GM23338 (cell line): ENCODE results near the gene TSPAN6. TPM values are rescaled to one million over a fixed set of nuclear protein-coding genes. Genes with fewer than 3 reads are reported as not detected.
A peak's percentile ranks its signal among the peaks of the same experiment; 100 is the strongest.

Experiments used
- ATAC-seq: fragments of 200-7000 bp; cut with Tn5 transposase; 3 replicates; pipeline ENCODE4 v1.9.1; 2020
- DNase-seq: peaks from one replicate; pipeline ENCODE4 v3.0.0-alpha.2; 2015; ENCODE audit warnings: low spot score
- H2AFZ ChIP-seq: fragments of 200-600 bp; sonication (generic); 2 replicates; pipeline ENCODE4 v1.8.0; 2016; ENCODE audit warnings: antibody characterized with exemption, mild to moderate bottlenecking, moderate library complexity
- H3F3A ChIP-seq: fragments of 200-600 bp; sonication (generic); replicated peaks from 2 replicates; pipeline ENCODE4 v1.8.0; 2017; ENCODE audit warnings: antibody characterized with exemption, mixed run types, low read depth
- H3K27ac ChIP-seq: fragments of 200-600 bp; sonication (generic); 2 replicates; pipeline ENCODE4 v1.6.1; 2016; ENCODE audit warnings: low read depth
- H3K27me3 ChIP-seq: fragments of 200-600 bp; sonication (generic); 2 replicates; pipeline ENCODE4 v1.8.0; 2016; ENCODE audit warnings: mild to moderate bottlenecking, mixed run types, moderate library complexity; ENCODE audit not compliant: insufficient read depth
- H3K36me3 ChIP-seq: fragments of 200-600 bp; sonication (generic); 2 replicates; pipeline ENCODE4 v1.8.0; 2016; ENCODE audit warnings: mild to moderate bottlenecking; ENCODE audit not compliant: insufficient read depth
- H3K4me1 ChIP-seq: fragments of 200-600 bp; sonication (generic); 2 replicates; pipeline ENCODE4 v1.8.0; 2016; ENCODE audit warnings: mild to moderate bottlenecking, moderate library complexity; ENCODE audit not compliant: insufficient read depth
- H3K4me2 ChIP-seq: fragments of 200-600 bp; sonication (generic); 2 replicates; pipeline ENCODE4 v1.7.1; 2017; ENCODE audit warnings: mixed run types
- H3K4me3 ChIP-seq: fragments of 200-600 bp; sonication (generic); 2 replicates; pipeline ENCODE4 v1.6.1; 2016; ENCODE audit warnings: mixed run types
- H3K79me2 ChIP-seq: fragments of 200-600 bp; sonication (generic); replicated peaks from 2 replicates; pipeline ENCODE4 v1.8.0; 2017; ENCODE audit warnings: mild to moderate bottlenecking; ENCODE audit not compliant: insufficient read depth
- H3K9me2 ChIP-seq: fragments of 200-600 bp; sonication (generic); 2 replicates; pipeline ENCODE4 v1.8.0; 2017; ENCODE audit not compliant: insufficient read depth
- H4K20me1 ChIP-seq: fragments of 200-600 bp; sonication (generic); replicated peaks from 2 replicates; pipeline ENCODE4 v1.8.0; 2017; ENCODE audit warnings: mild to moderate bottlenecking; ENCODE audit not compliant: insufficient read depth
- H3K27ac Mint-ChIP-seq: 2 replicates; pipeline ENCODE4 v1.8.0; 2020; ENCODE audit warnings: inconsistent platforms, mild to moderate bottlenecking, moderate library complexity, mixed read lengths
- H3K27me3 Mint-ChIP-seq: 3 replicates; pipeline ENCODE4 v1.8.0; 2022; ENCODE audit warnings: low read depth, mild to moderate bottlenecking, moderate library complexity, mixed read lengths, inconsistent platforms; ENCODE audit not compliant: insufficient read depth, poor library complexity
- H3K36me3 Mint-ChIP-seq: 3 replicates; pipeline ENCODE4 v1.8.0; 2021; ENCODE audit warnings: low read depth, mild to moderate bottlenecking, inconsistent platforms, moderate library complexity, mixed read lengths
- H3K4me1 Mint-ChIP-seq: 3 replicates; pipeline ENCODE4 v1.8.0; 2020; ENCODE audit warnings: mild to moderate bottlenecking, inconsistent platforms, mixed read lengths
- H3K4me3 Mint-ChIP-seq: 3 replicates; pipeline ENCODE4 v1.8.0; 2021; ENCODE audit warnings: moderate library complexity, mild to moderate bottlenecking, inconsistent platforms, mixed read lengths
- H3K9me3 Mint-ChIP-seq: 3 replicates; pipeline ENCODE4 v1.8.0; 2020; ENCODE audit warnings: moderate library complexity, mild to moderate bottlenecking, inconsistent platforms, mixed read lengths
- CREB1 ChIP-seq: fragments of 250-450 bp; sonication (Bioruptor Pico); IDR thresholded peaks from 2 replicates; pipeline ENCODE4 v1.5.0; 2020; ENCODE audit warnings: low read depth, mild to moderate bottlenecking, moderate library complexity
- EZH2 ChIP-seq: fragments of 200-600 bp; sonication (generic); IDR thresholded peaks from one replicate; pipeline ENCODE4 v1.8.0; 2017; ENCODE audit warnings: antibody characterized with exemption, mild to moderate bottlenecking, low read depth; ENCODE audit not compliant: unreplicated experiment
- EZH2phosphoT487 ChIP-seq: fragments of 200-600 bp; sonication (generic); IDR thresholded peaks from one replicate; pipeline ENCODE4 v1.8.1; 2018; ENCODE audit warnings: antibody characterized with exemption; ENCODE audit not compliant: unreplicated experiment
- JUNB ChIP-seq: IDR thresholded peaks from one replicate; pipeline ENCODE4 v1.6.1; 2016; ENCODE audit warnings: antibody characterized with exemption; ENCODE audit not compliant: unreplicated experiment
- NANOG ChIP-seq: IDR thresholded peaks from 2 replicates; pipeline ENCODE4 v1.6.1; 2016; ENCODE audit warnings: antibody characterized with exemption, borderline replicate concordance
- POLR2AphosphoS5 ChIP-seq: IDR thresholded peaks from 2 replicates; pipeline ENCODE4 v1.6.1; 2016; ENCODE audit warnings: antibody characterized with exemption, low read depth
- REST ChIP-seq: IDR thresholded peaks from one replicate; pipeline ENCODE4 v1.6.1; 2018; ENCODE audit warnings: antibody characterized with exemption; ENCODE audit not compliant: unreplicated experiment
- STAT1 ChIP-seq: IDR thresholded peaks from one replicate; pipeline ENCODE4 v1.6.1; 2016; ENCODE audit warnings: antibody characterized with exemption; ENCODE audit not compliant: unreplicated experiment
- ZNF114 ChIP-seq: fragments of 250-450 bp; sonication (Bioruptor Pico); IDR thresholded peaks from 2 replicates; pipeline ENCODE4 v1.5.0; 2020; ENCODE audit warnings: mild to moderate bottlenecking, moderate library complexity
- ZNF331 ChIP-seq: fragments of 250-450 bp; sonication (Bioruptor Pico); IDR thresholded peaks from 2 replicates; pipeline ENCODE4 v1.5.0; 2020; ENCODE audit warnings: low read depth, mild to moderate bottlenecking, moderate library complexity
- polyA plus RNA-seq: library from polyadenylated mRNA; unstranded; fragments of >200 nt; fragmentation: Nextera tagmentation; extraction: Ambion mirVana; gene quantifications from 2 replicates; pipeline ENCODE4 v1.2.1, GENCODE V29; 2016
- total RNA-seq: library from RNA; depleted of rRNA; stranded (reverse); fragments of >200 nt; shearing (Covaris generic); gene quantifications from 2 replicates; pipeline ENCODE4 v1.2.3, GENCODE V29; 2014
- TF ChIP-seq, protein P1 (sequence below): fragments of 250-450 bp; sonication (Bioruptor Pico); IDR thresholded peaks from 2 replicates; pipeline ENCODE4 v1.5.0; 2020; ENCODE audit warnings: mild to moderate bottlenecking, moderate library complexity
- TF ChIP-seq, protein P2 (sequence below), 2 experiments: fragments of 200-600 bp in 1 of 2; sonication (generic) in 1 of 2; conservative IDR thresholded peaks; 2 replicates each; pipeline versions ENCODE4 v1.5.1 to v1.6.1; 2016 to 2017; ENCODE audit warnings: antibody characterized with exemption in 2 of 2, low read depth in 2 of 2, mild to moderate bottlenecking in 2 of 2, moderate library complexity in 1 of 2
- TF ChIP-seq, protein P3 (sequence below): IDR thresholded peaks from 2 replicates; pipeline ENCODE4 v1.6.1; 2016; ENCODE audit warnings: antibody characterized with exemption

TSPAN6 gene
- total and polyA plus RNA-seq, 2 experiments from 2014 or later: 55.6 to 75.3 TPM

GRCh38 chrX:100593126-100593525 is 43.5 kb downstream of the TSPAN6 start:
- TF ChIP-seq REST (no peak), POLR2AphosphoS5 (no peak), ZNF114 (CRISPR knock-in tag) (no peak), STAT1 (no peak), EZH2 (no peak), JUNB (no peak), ZNF331 (no peak), EZH2phosphoT487 (no peak), CREB1 (CRISPR knock-in tag) (no peak), NANOG (no peak)
- TF ChIP-seq, protein P1, sequence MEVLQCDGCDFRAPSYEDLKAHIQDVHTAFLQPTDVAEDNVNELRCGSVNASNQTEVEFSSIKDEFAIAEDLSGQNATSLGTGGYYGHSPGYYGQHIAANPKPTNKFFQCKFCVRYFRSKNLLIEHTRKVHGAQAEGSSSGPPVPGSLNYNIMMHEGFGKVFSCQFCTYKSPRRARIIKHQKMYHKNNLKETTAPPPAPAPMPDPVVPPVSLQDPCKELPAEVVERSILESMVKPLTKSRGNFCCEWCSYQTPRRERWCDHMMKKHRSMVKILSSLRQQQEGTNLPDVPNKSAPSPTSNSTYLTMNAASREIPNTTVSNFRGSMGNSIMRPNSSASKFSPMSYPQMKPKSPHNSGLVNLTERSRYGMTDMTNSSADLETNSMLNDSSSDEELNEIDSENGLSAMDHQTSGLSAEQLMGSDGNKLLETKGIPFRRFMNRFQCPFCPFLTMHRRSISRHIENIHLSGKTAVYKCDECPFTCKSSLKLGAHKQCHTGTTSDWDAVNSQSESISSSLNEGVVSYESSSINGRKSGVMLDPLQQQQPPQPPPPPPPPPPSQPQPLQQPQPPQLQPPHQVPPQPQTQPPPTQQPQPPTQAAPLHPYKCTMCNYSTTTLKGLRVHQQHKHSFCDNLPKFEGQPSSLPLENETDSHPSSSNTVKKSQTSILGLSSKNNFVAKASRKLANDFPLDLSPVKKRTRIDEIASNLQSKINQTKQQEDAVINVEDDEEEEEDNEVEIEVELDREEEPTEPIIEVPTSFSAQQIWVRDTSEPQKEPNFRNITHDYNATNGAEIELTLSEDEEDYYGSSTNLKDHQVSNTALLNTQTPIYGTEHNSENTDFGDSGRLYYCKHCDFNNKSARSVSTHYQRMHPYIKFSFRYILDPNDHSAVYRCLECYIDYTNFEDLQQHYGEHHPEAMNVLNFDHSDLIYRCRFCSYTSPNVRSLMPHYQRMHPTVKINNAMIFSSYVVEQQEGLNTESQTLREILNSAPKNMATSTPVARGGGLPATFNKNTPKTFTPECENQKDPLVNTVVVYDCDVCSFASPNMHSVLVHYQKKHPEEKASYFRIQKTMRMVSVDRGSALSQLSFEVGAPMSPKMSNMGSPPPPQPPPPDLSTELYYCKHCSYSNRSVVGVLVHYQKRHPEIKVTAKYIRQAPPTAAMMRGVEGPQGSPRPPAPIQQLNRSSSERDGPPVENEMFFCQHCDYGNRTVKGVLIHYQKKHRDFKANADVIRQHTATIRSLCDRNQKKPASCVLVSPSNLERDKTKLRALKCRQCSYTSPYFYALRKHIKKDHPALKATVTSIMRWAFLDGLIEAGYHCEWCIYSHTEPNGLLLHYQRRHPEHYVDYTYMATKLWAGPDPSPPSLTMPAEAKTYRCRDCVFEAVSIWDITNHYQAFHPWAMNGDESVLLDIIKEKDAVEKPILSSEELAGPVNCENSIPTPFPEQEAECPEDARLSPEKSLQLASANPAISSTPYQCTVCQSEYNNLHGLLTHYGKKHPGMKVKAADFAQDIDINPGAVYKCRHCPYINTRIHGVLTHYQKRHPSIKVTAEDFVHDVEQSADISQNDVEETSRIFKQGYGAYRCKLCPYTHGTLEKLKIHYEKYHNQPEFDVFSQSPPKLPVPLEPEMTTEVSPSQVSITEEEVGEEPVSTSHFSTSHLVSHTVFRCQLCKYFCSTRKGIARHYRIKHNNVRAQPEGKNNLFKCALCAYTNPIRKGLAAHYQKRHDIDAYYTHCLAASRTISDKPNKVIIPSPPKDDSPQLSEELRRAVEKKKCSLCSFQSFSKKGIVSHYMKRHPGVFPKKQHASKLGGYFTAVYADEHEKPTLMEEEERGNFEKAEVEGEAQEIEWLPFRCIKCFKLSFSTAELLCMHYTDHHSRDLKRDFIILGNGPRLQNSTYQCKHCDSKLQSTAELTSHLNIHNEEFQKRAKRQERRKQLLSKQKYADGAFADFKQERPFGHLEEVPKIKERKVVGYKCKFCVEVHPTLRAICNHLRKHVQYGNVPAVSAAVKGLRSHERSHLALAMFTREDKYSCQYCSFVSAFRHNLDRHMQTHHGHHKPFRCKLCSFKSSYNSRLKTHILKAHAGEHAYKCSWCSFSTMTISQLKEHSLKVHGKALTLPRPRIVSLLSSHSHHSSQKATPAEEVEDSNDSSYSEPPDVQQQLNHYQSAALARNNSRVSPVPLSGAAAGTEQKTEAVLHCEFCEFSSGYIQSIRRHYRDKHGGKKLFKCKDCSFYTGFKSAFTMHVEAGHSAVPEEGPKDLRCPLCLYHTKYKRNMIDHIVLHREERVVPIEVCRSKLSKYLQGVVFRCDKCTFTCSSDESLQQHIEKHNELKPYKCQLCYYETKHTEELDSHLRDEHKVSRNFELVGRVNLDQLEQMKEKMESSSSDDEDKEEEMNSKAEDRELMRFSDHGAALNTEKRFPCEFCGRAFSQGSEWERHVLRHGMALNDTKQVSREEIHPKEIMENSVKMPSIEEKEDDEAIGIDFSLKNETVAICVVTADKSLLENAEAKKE: no peak
- TF ChIP-seq, protein P2, sequence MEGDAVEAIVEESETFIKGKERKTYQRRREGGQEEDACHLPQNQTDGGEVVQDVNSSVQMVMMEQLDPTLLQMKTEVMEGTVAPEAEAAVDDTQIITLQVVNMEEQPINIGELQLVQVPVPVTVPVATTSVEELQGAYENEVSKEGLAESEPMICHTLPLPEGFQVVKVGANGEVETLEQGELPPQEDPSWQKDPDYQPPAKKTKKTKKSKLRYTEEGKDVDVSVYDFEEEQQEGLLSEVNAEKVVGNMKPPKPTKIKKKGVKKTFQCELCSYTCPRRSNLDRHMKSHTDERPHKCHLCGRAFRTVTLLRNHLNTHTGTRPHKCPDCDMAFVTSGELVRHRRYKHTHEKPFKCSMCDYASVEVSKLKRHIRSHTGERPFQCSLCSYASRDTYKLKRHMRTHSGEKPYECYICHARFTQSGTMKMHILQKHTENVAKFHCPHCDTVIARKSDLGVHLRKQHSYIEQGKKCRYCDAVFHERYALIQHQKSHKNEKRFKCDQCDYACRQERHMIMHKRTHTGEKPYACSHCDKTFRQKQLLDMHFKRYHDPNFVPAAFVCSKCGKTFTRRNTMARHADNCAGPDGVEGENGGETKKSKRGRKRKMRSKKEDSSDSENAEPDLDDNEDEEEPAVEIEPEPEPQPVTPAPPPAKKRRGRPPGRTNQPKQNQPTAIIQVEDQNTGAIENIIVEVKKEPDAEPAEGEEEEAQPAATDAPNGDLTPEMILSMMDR (conservative IDR thresholded peaks at IDR 0.05; ENCODE audit: low read depth in 2 of 2): no peak
- TF ChIP-seq, protein P3, sequence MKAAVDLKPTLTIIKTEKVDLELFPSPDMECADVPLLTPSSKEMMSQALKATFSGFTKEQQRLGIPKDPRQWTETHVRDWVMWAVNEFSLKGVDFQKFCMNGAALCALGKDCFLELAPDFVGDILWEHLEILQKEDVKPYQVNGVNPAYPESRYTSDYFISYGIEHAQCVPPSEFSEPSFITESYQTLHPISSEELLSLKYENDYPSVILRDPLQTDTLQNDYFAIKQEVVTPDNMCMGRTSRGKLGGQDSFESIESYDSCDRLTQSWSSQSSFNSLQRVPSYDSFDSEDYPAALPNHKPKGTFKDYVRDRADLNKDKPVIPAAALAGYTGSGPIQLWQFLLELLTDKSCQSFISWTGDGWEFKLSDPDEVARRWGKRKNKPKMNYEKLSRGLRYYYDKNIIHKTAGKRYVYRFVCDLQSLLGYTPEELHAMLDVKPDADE: no peak
- no peak for ATAC-seq
- H3K4me3 ChIP-seq: peak overlapping the region; percentile 39
- H2AFZ ChIP-seq: no peak overlapping the region
- no peak overlapping the region for H3K4me3 Mint-ChIP-seq
- no peaks in the 10 kb centered on the region for H3K27me3 ChIP-seq
- no peaks in the 10 kb centered on the region for H4K20me1 ChIP-seq
- H3K9me3 Mint-ChIP-seq: no peaks in the 10 kb centered on the region
- peak overlapping the region; percentile 64 for H3K4me2 ChIP-seq
- no peak for DNase-seq
- no peaks in the 10 kb centered on the region for H3K9me2 ChIP-seq
- H3K79me2 ChIP-seq: no peaks in the 10 kb centered on the region
- H3K27ac Mint-ChIP-seq: no peak overlapping the region
- H3F3A ChIP-seq: no peaks in the 10 kb centered on the region
- H3K27me3 Mint-ChIP-seq: peaks cover 5% of the 10 kb centered on the region
- peaks cover 35% of the 10 kb centered on the region for H3K4me1 Mint-ChIP-seq
- no peak overlapping the region for H3K27ac ChIP-seq
- peaks cover 45% of the 10 kb centered on the region for H3K4me1 ChIP-seq
- H3K36me3 Mint-ChIP-seq: no peaks in the 10 kb centered on the region
- no peaks in the 10 kb centered on the region for H3K36me3 ChIP-seq
